Left lung (tissue), 10 donors: ENCODE results near the gene NOTO. TPM values are rescaled to one million over a fixed set of nuclear protein-coding genes. Genes with fewer than 3 reads are reported as not detected.

Experiments
- ATAC-seq: fragments of 200-7000 bp; cut with Tn5 transposase; one replicate; pipeline ENCODE4 v1.9.1; 2020; ENCODE audit warnings: moderate library complexity
- DNase-seq, 4 donors: peaks; one replicate each; pipeline ENCODE4 v3.0.0-alpha.2; 2013 to 2020
- H3K27ac ChIP-seq, 2 donors: fragments of 200-600 bp; sonication (generic) in 1 of 2; one replicate each; pipeline versions ENCODE4 v1.5.0 to v1.8.0; 2020 to 2021
- H3K27me3 ChIP-seq, 2 donors: fragments of 200-600 bp; sonication (generic) in 1 of 2; one replicate each; pipeline versions ENCODE4 v1.5.0 to v1.8.0; 2020 to 2021
- H3K36me3 ChIP-seq, 2 donors: fragments of 200-600 bp; sonication (generic) in 1 of 2; one replicate each; pipeline versions ENCODE4 v1.5.0 to v1.8.0; 2020 to 2021
- H3K4me1 ChIP-seq, 2 donors: fragments of 200-600 bp; one replicate each; pipeline ENCODE4 v1.8.0; 2021
- H3K4me3 ChIP-seq, 2 donors: fragments of 200-600 bp; sonication (generic) in 1 of 2; one replicate each; pipeline versions ENCODE4 v1.5.0 to v1.8.0; 2020 to 2021; ENCODE audit warnings: mild to moderate bottlenecking in 1 of 2
- H3K9me3 ChIP-seq, 2 donors: fragments of 200-600 bp; sonication (generic) in 1 of 2; one replicate each; pipeline versions ENCODE4 v1.5.0 to v1.8.0; 2020 to 2021
- CTCF ChIP-seq, 2 donors: fragments of 200-600 bp; sonication (generic) in 1 of 2; IDR thresholded peaks; one replicate each; pipeline versions ENCODE4 v1.5.0 to v1.8.0; 2021; ENCODE audit warnings: antibody characterized with exemption in 2 of 2
- intact Hi-C, 2 donors: fragments of 100-400 bp; cut with DNase I; formaldehyde crosslinking; loops; one replicate each; pipeline versions ENCODE4 v1.11.2 to v1.14.2; 2022
- polyA plus RNA-seq, 6 donors: library from polyadenylated mRNA; unstranded; fragments of 120-200 nt; gene quantifications; one replicate each; pipeline ENCODE4 v1.2.1, GENCODE V29; 2013; ENCODE audit not compliant: insufficient read length in 6 of 6
- total RNA-seq, 2 donors: library from RNA; stranded (reverse); fragmentation: NEBNext Ultra II Directional; extraction: Animal tissue kit (Norgen Biotek cat#: 25700); gene quantifications; one replicate each; pipeline ENCODE4 v1.2.1, GENCODE V29; 2021
- donor health status: DM: no; HTN: yes; CAD: no.
- donor health status: DM: no; HTN: no; CAD: no.

The NOTO gene
- total and polyA plus RNA-seq, 8 donors, result 0.10 to 0.17 (median 0.11) TPM; not detected in 4

- Histone ChIP-seq H3K27ac (no peak overlapping the region), H3K4me1 (no peaks in the 10 kb centered on the region), H3K9me3 (no peaks in the 10 kb centered on the region), H3K27me3 (no peaks in the 10 kb centered on the region), H3K4me3 (no peak overlapping the region), H3K36me3 (peaks cover 0 to 33% of the 10 kb centered on the region in 2 donors)
- intact Hi-C loops, result no loop called here
- no peak for DNase-seq
- ATAC-seq, result no peak
- TF ChIP-seq CTCF (IDR thresholded peaks at IDR 0.05), result no peak
These were observed 54.6 kb downstream of the NOTO start for GRCh38 chr2:73257021-73257420.

DNA sequence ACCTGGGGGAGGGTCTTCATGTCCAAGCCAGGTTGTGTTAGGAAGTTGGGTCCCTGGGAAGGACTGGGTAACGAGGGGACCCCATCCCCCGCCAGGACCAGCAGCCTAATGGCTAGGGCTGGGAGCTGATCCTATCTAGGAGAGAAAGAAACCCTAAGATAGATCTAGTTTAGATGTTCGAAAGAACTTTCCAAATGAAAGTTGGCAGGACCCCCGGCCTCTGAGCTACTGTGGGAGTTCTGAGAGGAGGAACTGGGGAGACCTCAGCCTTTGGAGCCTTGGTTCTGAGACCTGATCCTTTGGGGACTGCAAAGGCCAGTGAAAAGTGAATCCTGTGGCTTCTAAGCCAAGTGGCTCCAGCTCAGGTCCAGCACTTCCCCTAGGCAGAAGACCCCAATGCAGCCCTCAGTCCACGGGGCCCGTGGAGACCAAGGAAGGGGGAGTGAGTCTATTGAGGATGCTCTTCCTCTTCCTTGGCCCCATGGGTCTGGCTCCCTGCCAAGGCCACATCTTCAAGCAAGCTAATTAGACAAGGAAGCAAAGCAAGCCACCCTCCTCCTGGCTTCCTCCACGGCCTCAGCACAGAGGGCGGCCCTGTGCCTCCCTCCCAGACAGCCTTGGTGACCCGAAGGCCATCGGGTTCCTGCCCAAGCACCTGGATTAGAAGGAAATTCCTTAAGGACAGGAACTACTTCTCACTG lies 55.2 kb downstream of the NOTO start:
- H3K9me3 ChIP-seq, result no peaks in the 10 kb centered on the region
- H3K36me3 ChIP-seq, result peaks cover 0 to 27% of the 10 kb centered on the region in 2 donors
- H3K4me1 ChIP-seq, result no peaks in the 10 kb centered on the region
- H3K27me3 ChIP-seq, result no peaks in the 10 kb centered on the region
- DNase-seq (peak in 3 of 4 donors; percentile 8 to 82 (median 58)), ATAC-seq (no peak)
- no peak overlapping the region for H3K4me3 ChIP-seq
- H3K27ac ChIP-seq, result no peak overlapping the region
- TF ChIP-seq CTCF (IDR thresholded peaks at IDR 0.05), result no peak
- intact Hi-C loops, result no loop called here

- Histone ChIP-seq H3K4me1 (no peaks in the 10 kb centered on the region), H3K4me3 (no peak overlapping the region), H3K36me3 (peaks cover 0 to 19% of the 10 kb centered on the region in 2 donors), H3K9me3 (no peaks in the 10 kb centered on the region), H3K27ac (no peak overlapping the region), H3K27me3 (no peaks in the 10 kb centered on the region)
- ATAC-seq, result no peak
- intact Hi-C loops, result no loop called here
- DNase-seq, result peak in 1 of 4 donors; percentile 59
- no peak for TF ChIP-seq CTCF (IDR thresholded peaks at IDR 0.05)
These were observed 56.0 kb downstream of the NOTO start for GRCh38 chr2:73258186-73258912.

- H3K4me3 ChIP-seq, result no peak overlapping the region
- intact Hi-C loops, result no loop called here
- ATAC-seq (no peak), DNase-seq (peak in 1 of 4 donors; percentile 59)
- H3K27ac ChIP-seq, result no peak overlapping the region
- peaks cover 0 to 14% of the 10 kb centered on the region in 2 donors for H3K36me3 ChIP-seq
- H3K9me3 ChIP-seq, result no peaks in the 10 kb centered on the region
- H3K4me1 ChIP-seq, result no peaks in the 10 kb centered on the region
- TF ChIP-seq CTCF (IDR thresholded peaks at IDR 0.05), result no peak
- H3K27me3 ChIP-seq, result no peaks in the 10 kb centered on the region
These were observed 56.5 kb downstream of the NOTO start for GRCh38 chr2:73258913-73259215.

DNA sequence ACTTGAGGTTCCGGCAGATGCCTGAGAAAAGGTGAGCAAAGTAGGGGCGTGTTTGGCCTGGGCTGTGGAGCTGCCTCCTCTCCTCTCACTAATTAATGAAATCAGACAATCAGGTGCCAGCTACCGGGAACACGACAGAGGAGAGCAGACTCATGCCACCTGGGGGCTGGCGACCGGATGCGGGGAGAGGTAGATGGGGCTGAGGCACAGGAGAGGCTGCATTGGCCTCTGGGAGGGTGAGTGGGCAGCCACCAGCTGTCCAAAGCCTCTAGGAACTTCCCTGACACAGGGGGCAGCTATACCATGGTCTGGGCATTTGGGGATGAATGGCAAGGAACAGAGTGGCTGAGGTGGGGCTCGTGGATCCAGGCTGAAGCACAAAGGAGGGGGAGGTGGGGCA lies 56.9 kb downstream of the NOTO start:
- intact Hi-C loops, result no loop called here
- Histone ChIP-seq H3K27me3 (no peaks in the 10 kb centered on the region), H3K4me1 (no peaks in the 10 kb centered on the region), H3K9me3 (no peaks in the 10 kb centered on the region), H3K4me3 (no peak overlapping the region), H3K36me3 (peaks cover 0 to 10% of the 10 kb centered on the region in 2 donors), H3K27ac (no peak overlapping the region)
- ATAC-seq (no peak), DNase-seq (no peak)
- no peak for TF ChIP-seq CTCF (IDR thresholded peaks at IDR 0.05)
